ENCODE measurements around the gene COMMD3.

DNA sequence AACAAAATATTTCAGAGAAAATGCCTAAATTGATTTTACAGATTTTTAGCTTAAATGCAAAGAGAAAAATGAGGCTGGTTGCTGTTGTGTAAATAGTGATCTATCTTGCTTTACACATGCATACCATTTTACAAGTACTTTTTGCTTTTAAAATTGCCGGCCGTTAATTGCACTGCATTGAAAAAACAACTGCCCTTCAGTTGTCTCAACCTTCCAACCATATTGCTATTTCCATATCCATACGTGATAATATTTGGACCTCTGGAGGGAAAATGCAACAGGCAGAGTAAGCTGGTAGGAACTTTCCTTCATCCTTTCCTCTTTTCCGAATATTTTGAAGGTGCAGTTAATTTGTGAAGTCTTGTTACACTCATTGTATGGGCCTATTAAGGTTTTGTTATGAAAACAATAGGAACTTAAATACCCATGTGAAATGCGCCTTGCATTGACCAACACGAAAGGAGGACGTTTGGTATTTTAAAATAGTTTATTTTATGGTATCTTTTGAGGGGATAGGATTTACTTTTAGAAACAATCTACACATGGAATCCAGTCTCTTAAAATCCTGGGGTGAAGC is 16.0 kb downstream of the COMMD3 start:
- TF ChIP-seq, protein P1, sequence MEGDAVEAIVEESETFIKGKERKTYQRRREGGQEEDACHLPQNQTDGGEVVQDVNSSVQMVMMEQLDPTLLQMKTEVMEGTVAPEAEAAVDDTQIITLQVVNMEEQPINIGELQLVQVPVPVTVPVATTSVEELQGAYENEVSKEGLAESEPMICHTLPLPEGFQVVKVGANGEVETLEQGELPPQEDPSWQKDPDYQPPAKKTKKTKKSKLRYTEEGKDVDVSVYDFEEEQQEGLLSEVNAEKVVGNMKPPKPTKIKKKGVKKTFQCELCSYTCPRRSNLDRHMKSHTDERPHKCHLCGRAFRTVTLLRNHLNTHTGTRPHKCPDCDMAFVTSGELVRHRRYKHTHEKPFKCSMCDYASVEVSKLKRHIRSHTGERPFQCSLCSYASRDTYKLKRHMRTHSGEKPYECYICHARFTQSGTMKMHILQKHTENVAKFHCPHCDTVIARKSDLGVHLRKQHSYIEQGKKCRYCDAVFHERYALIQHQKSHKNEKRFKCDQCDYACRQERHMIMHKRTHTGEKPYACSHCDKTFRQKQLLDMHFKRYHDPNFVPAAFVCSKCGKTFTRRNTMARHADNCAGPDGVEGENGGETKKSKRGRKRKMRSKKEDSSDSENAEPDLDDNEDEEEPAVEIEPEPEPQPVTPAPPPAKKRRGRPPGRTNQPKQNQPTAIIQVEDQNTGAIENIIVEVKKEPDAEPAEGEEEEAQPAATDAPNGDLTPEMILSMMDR (IDR thresholded peaks at IDR 0.05; ENCODE audit: low read depth, low read length) = no peak
- TF ChIP-seq MYC (IDR thresholded peaks at IDR 0.05; ENCODE audit: low read depth, low read length) = no peak

All from NB4 (cell line).